GM23338 (cell line): Measurements from ENCODE around the gene NUTM2F.
"Not testable (repeated sequence)": the region's sequence is repeated elsewhere in the genome, so short reads cannot be mapped to it uniquely, and the experiment has no call there.

ENCODE experiments used
- CREB1 ChIP-seq: fragments of 250-450 bp; sonication (Bioruptor Pico); IDR thresholded peaks from 2 replicates; pipeline ENCODE4 v1.5.0; 2020; ENCODE audit warnings: low read depth, mild to moderate bottlenecking, moderate library complexity
- ETS1 ChIP-seq: IDR thresholded peaks from 2 replicates; pipeline ENCODE4 v1.6.1; 2016; ENCODE audit warnings: antibody characterized with exemption
- EZH2 ChIP-seq: fragments of 200-600 bp; sonication (generic); IDR thresholded peaks from one replicate; pipeline ENCODE4 v1.8.0; 2017; ENCODE audit warnings: antibody characterized with exemption, mild to moderate bottlenecking, low read depth; ENCODE audit not compliant: unreplicated experiment
- EZH2phosphoT487 ChIP-seq: fragments of 200-600 bp; sonication (generic); IDR thresholded peaks from one replicate; pipeline ENCODE4 v1.8.1; 2018; ENCODE audit warnings: antibody characterized with exemption; ENCODE audit not compliant: unreplicated experiment
- JUNB ChIP-seq: IDR thresholded peaks from one replicate; pipeline ENCODE4 v1.6.1; 2016; ENCODE audit warnings: antibody characterized with exemption; ENCODE audit not compliant: unreplicated experiment
- NANOG ChIP-seq: IDR thresholded peaks from 2 replicates; pipeline ENCODE4 v1.6.1; 2016; ENCODE audit warnings: antibody characterized with exemption, borderline replicate concordance
- POLR2AphosphoS5 ChIP-seq: IDR thresholded peaks from 2 replicates; pipeline ENCODE4 v1.6.1; 2016; ENCODE audit warnings: antibody characterized with exemption, low read depth
- STAT1 ChIP-seq: IDR thresholded peaks from one replicate; pipeline ENCODE4 v1.6.1; 2016; ENCODE audit warnings: antibody characterized with exemption; ENCODE audit not compliant: unreplicated experiment
- ZNF331 ChIP-seq: fragments of 250-450 bp; sonication (Bioruptor Pico); IDR thresholded peaks from 2 replicates; pipeline ENCODE4 v1.5.0; 2020; ENCODE audit warnings: low read depth, mild to moderate bottlenecking, moderate library complexity
- ZNF462 ChIP-seq: fragments of 250-450 bp; sonication (Bioruptor Pico); IDR thresholded peaks from 2 replicates; pipeline ENCODE4 v1.5.0; 2020; ENCODE audit warnings: mild to moderate bottlenecking, moderate library complexity
- TF ChIP-seq, protein P1 (sequence below), 2 experiments: fragments of 200-600 bp in 1 of 2; sonication (generic) in 1 of 2; conservative IDR thresholded peaks; 2 replicates each; pipeline versions ENCODE4 v1.5.1 to v1.6.1; 2016 to 2017; ENCODE audit warnings: antibody characterized with exemption in 2 of 2, low read depth in 2 of 2, mild to moderate bottlenecking in 2 of 2, moderate library complexity in 1 of 2
- TF ChIP-seq, protein P2 (sequence below): IDR thresholded peaks from one replicate; pipeline ENCODE4 v1.6.1; 2018; ENCODE audit warnings: antibody characterized with exemption; ENCODE audit not compliant: unreplicated experiment

GRCh38 chr9:94338723-94339122, 10.3 kb upstream of the NUTM2F start:
- TF ChIP-seq, protein P1, sequence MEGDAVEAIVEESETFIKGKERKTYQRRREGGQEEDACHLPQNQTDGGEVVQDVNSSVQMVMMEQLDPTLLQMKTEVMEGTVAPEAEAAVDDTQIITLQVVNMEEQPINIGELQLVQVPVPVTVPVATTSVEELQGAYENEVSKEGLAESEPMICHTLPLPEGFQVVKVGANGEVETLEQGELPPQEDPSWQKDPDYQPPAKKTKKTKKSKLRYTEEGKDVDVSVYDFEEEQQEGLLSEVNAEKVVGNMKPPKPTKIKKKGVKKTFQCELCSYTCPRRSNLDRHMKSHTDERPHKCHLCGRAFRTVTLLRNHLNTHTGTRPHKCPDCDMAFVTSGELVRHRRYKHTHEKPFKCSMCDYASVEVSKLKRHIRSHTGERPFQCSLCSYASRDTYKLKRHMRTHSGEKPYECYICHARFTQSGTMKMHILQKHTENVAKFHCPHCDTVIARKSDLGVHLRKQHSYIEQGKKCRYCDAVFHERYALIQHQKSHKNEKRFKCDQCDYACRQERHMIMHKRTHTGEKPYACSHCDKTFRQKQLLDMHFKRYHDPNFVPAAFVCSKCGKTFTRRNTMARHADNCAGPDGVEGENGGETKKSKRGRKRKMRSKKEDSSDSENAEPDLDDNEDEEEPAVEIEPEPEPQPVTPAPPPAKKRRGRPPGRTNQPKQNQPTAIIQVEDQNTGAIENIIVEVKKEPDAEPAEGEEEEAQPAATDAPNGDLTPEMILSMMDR (conservative IDR thresholded peaks at IDR 0.05; ENCODE audit: low read depth in 2 of 2), result not testable (repeated sequence)
- TF ChIP-seq POLR2AphosphoS5; CREB1 (CRISPR knock-in tag); EZH2; STAT1; ETS1; EZH2phosphoT487; NANOG; ZNF331; ZNF462; JUNB: not testable (repeated sequence)
- TF ChIP-seq, protein P2, sequence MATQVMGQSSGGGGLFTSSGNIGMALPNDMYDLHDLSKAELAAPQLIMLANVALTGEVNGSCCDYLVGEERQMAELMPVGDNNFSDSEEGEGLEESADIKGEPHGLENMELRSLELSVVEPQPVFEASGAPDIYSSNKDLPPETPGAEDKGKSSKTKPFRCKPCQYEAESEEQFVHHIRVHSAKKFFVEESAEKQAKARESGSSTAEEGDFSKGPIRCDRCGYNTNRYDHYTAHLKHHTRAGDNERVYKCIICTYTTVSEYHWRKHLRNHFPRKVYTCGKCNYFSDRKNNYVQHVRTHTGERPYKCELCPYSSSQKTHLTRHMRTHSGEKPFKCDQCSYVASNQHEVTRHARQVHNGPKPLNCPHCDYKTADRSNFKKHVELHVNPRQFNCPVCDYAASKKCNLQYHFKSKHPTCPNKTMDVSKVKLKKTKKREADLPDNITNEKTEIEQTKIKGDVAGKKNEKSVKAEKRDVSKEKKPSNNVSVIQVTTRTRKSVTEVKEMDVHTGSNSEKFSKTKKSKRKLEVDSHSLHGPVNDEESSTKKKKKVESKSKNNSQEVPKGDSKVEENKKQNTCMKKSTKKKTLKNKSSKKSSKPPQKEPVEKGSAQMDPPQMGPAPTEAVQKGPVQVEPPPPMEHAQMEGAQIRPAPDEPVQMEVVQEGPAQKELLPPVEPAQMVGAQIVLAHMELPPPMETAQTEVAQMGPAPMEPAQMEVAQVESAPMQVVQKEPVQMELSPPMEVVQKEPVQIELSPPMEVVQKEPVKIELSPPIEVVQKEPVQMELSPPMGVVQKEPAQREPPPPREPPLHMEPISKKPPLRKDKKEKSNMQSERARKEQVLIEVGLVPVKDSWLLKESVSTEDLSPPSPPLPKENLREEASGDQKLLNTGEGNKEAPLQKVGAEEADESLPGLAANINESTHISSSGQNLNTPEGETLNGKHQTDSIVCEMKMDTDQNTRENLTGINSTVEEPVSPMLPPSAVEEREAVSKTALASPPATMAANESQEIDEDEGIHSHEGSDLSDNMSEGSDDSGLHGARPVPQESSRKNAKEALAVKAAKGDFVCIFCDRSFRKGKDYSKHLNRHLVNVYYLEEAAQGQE, result not testable (repeated sequence)
